Measurements from ENCODE around the gene PIGN. TPM values are rescaled to one million over a fixed set of nuclear protein-coding genes. Genes with fewer than 3 reads are reported as not detected.
"Not testable (repeated sequence)": the region's sequence is repeated elsewhere in the genome, so short reads cannot be mapped to it uniquely, and the experiment has no call there.

The PIGN gene
- total RNA-seq, 3 donors from 2014 or later, result 15.9 to 18.9 (median 17.1) TPM

- DNase-seq (no peak), ATAC-seq (no peak)
- H3K9me3 Mint-ChIP-seq, result no peaks in the 10 kb centered on the region
- H3K36me3 Mint-ChIP-seq (ENCODE audit: insufficient read depth), result peaks cover 4% of the 10 kb centered on the region
- H3K4me1 Mint-ChIP-seq (ENCODE audit: low read depth), result peaks cover 9% of the 10 kb centered on the region
- H3K27me3 Mint-ChIP-seq (ENCODE audit: low read depth), result no peaks in the 10 kb centered on the region
- no peak overlapping the region for H3K4me3 Mint-ChIP-seq
Measured at GRCh38 chr18:62037989-62038778, 148.7 kb downstream of the PIGN start.

- no peaks in the 10 kb centered on the region for H3K27me3 Mint-ChIP-seq (ENCODE audit: low read depth)
- H3K9me3 Mint-ChIP-seq, result no peaks in the 10 kb centered on the region
- DNase-seq (no peak), ATAC-seq (no peak)
- peaks cover 15% of the 10 kb centered on the region for H3K4me1 Mint-ChIP-seq (ENCODE audit: low read depth)
- H3K36me3 Mint-ChIP-seq (ENCODE audit: insufficient read depth), result peaks cover 3% of the 10 kb centered on the region
- H3K4me3 Mint-ChIP-seq, result no peak overlapping the region
Measured at GRCh38 chr18:62037012-62037742, 149.7 kb downstream of the PIGN start.

DNA sequence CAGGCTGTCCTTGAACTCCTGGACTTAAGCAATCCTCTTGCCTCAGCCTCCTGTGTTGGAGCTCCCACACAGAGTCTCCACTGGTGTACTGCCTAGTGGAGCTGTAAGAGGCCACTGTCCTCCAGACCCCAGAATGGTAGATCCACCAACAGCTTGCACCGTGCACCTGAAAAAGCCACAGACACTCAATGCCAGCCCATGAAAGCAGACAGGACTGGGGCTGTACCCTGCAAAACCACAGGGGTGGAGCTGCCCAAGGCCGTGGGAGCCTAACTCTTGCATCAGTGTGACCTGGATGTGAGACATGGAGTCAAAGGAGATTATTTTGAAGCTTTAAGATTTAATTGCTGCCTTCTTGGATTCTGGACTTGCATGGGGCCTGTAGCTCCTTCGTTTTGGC is 152.6 kb downstream of the PIGN start:
- not testable (repeated sequence) for H3K9me3 Mint-ChIP-seq; H3K27me3 Mint-ChIP-seq (ENCODE audit: low read depth); DNase-seq; H3K36me3 Mint-ChIP-seq (ENCODE audit: insufficient read depth); ATAC-seq; H3K4me3 Mint-ChIP-seq
- peaks cover 15% of the 10 kb centered on the region for H3K4me1 Mint-ChIP-seq (ENCODE audit: low read depth)

DNA sequence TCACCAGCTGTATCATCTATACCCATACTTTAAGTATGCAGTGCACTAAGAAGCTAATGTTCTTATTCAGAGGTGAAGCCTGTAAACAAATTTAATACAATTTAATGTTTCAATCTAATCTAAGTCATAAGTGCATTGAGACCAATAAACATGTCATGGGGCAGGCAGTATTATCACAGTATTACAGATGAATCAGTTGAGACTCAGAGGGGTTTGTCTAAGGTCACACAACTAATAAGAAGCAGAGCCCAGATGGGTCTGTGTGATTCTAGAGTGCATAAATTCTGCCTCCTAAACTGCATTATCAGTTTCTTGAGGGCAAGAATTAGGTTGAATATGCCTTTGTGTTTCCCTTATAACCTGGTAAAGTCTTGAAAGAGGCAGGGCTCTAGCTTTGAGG is 153.1 kb downstream of the PIGN start:
- no peak for ATAC-seq
- H3K36me3 Mint-ChIP-seq (ENCODE audit: insufficient read depth), result no peaks in the 10 kb centered on the region
- H3K4me1 Mint-ChIP-seq (ENCODE audit: low read depth), result peaks cover 15% of the 10 kb centered on the region
- no peak overlapping the region for H3K4me3 Mint-ChIP-seq
- no peaks in the 10 kb centered on the region for H3K9me3 Mint-ChIP-seq
- DNase-seq, result no peak
- no peaks in the 10 kb centered on the region for H3K27me3 Mint-ChIP-seq (ENCODE audit: low read depth)

DNA sequence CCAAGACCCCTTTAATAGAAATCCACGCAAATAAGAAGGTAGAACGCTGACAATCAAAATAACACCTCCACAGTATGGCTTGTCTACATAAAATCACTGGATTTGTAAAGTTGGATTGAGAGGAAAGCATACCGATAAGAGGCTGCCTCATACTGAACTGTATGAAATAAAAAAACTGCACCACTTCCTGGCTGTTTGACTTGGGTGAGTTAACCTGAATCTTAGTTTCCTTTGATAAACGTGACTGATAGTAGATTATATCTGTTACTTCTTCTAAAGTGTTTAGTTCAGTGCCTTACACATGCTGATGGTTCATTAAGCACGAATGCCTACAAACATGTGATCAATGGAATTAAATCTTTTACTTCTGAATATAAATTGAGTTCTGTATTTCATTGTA is 153.6 kb downstream of the PIGN start:
- DNase-seq (no peak), ATAC-seq (peak; percentile 65 to 70)
- Mint-ChIP-seq H3K9me3 (no peaks in the 10 kb centered on the region), H3K4me3 (no peak overlapping the region), H3K27me3 (ENCODE audit: low read depth) (no peaks in the 10 kb centered on the region), H3K36me3 (ENCODE audit: insufficient read depth) (no peaks in the 10 kb centered on the region), H3K4me1 (ENCODE audit: low read depth) (peaks cover 15% of the 10 kb centered on the region)

DNA sequence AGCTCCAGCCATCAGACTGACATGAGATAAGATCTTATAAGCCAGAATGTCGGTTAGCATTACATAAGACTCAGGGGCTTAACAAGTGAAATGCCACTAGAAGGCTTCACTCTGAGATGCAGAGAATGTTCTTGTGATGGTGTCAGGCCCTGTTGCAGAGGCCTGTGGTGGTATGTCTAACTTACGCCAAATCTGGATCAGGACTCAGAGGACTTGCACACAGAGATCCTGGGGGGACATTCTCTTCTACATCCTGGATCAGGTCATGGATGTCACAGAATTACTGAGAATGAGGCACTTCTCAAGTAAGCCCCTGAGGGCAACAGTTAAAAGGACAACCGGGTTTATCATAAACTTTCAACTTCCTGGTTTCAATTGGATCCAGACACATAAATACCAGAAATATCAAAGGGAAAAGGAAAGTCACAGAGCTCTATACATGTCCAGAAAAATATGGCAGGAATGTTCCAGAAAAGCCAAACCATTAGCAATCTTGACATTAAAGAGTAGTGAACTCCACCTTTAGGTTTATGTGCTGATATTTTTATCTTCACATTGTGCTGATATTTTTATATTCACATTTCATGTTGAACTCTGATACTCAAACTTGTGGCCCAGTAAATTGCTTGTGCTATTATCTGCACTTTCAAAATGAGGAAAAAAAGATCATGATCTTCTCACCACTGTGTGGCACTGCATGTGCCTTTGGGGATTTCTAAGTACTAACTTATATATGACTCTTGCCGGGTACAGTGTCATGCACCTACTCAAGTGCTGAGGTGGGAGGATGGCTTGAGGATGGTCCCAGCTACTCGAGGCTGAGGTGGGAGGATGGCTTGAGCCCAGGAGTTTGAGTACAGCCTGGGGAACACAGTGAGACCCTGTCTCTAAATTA is 156.5 kb downstream of the PIGN start:
- H3K4me3 Mint-ChIP-seq, result no peak overlapping the region
- ATAC-seq (no peak), DNase-seq (no peak)
- no peaks in the 10 kb centered on the region for H3K9me3 Mint-ChIP-seq
- peaks cover 15% of the 10 kb centered on the region for H3K4me1 Mint-ChIP-seq (ENCODE audit: low read depth)
- H3K27me3 Mint-ChIP-seq (ENCODE audit: low read depth), result no peaks in the 10 kb centered on the region
- no peaks in the 10 kb centered on the region for H3K36me3 Mint-ChIP-seq (ENCODE audit: insufficient read depth)

DNA sequence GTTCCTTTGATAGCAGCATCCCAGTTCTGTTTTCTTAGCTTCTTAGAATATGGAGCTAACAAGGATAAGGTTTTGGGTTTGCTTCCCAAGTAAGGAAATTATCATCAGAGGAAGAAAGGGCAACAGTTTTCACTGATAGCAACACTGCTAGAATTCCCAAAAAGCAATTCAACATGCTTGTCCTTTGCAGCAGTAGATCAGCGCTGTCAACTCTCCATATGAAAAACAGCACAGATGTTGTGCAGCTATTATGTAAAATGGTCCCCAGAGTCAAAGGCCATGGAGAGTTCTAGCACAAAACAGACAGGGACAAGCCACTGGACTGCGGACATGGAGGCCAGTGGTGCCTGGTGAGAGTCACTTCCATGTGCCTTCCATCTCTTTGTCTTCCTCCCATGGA is 158.1 kb downstream of the PIGN start:
- Mint-ChIP-seq H3K9me3 (no peaks in the 10 kb centered on the region), H3K4me1 (ENCODE audit: low read depth) (peaks cover 12% of the 10 kb centered on the region)
- no peak for ATAC-seq

DNA sequence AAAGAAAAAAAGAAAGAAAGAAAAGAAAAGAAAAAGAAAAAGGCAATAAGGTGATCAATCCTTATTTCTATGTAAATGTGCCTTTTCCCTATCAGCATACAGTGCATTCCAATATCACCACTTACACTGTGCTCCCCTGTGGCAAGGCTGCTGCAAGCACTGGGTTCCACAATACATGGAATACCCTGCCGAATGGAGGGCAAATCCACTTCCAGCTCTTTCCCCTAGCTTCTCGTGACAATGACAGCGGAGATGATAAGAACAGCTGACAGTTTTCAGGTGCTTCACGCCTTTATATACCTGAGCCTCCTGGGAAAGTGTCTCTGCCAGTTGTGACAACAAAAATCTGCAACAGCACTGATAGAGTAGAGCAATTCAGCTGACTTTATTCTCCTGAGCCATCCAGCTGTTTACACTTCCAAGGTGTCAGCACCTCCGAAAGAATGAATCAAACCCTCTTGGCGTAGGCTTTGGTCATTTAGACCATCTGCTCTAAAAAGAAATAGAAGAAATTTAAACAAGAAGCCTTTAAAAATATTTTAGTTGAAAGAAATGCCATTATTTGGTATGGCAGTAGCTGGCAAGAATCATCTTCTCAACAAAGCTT is 158.8 kb downstream of the PIGN start:
- Mint-ChIP-seq H3K4me3 (no peak overlapping the region), H3K9me3 (no peaks in the 10 kb centered on the region), H3K4me1 (ENCODE audit: low read depth) (peaks cover 5% of the 10 kb centered on the region), H3K27me3 (ENCODE audit: low read depth) (no peaks in the 10 kb centered on the region), H3K36me3 (ENCODE audit: insufficient read depth) (no peaks in the 10 kb centered on the region)
- ATAC-seq, result no peak
- no peak for DNase-seq

More for the DNA sequence above, 158.1 kb downstream of the PIGN start:
- H3K27me3 Mint-ChIP-seq (ENCODE audit: low read depth), result no peaks in the 10 kb centered on the region
- DNase-seq, result no peak
- no peak overlapping the region for H3K4me3 Mint-ChIP-seq
- H3K36me3 Mint-ChIP-seq (ENCODE audit: insufficient read depth), result no peaks in the 10 kb centered on the region

- Mint-ChIP-seq H3K4me3 (no peak overlapping the region), H3K4me1 (ENCODE audit: low read depth) (no peaks in the 10 kb centered on the region), H3K9me3 (no peaks in the 10 kb centered on the region), H3K27me3 (ENCODE audit: low read depth) (no peaks in the 10 kb centered on the region), H3K36me3 (ENCODE audit: insufficient read depth) (no peaks in the 10 kb centered on the region)
- ATAC-seq, result no peak
- DNase-seq, result no peak
Measured at GRCh38 chr18:62026586-62026985, 160.3 kb downstream of the PIGN start.

DNA sequence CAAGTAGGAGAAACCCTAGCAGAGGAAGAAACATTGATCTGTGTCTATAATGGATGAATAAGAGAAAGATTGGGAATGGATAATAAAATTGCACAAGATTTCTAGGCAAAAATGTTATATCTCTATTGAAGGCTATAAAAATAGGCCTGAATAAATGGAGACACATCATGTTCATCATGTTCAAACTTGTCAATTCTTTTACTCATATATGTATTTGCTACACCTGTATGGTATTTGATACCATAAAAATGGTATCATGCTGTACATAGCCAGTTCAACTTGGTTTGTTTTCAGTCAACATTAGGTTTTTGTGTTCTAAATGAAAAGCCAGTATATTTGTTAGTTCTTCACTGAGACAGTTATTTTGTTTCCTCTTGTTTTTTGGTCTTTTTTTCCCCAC is 161.9 kb downstream of the PIGN start:
- no peak for DNase-seq
- Mint-ChIP-seq H3K27me3 (ENCODE audit: low read depth) (no peaks in the 10 kb centered on the region), H3K4me1 (ENCODE audit: low read depth) (no peaks in the 10 kb centered on the region), H3K36me3 (ENCODE audit: insufficient read depth) (no peaks in the 10 kb centered on the region), H3K9me3 (no peaks in the 10 kb centered on the region), H3K4me3 (no peak overlapping the region)
- ATAC-seq, result no peak

DNA sequence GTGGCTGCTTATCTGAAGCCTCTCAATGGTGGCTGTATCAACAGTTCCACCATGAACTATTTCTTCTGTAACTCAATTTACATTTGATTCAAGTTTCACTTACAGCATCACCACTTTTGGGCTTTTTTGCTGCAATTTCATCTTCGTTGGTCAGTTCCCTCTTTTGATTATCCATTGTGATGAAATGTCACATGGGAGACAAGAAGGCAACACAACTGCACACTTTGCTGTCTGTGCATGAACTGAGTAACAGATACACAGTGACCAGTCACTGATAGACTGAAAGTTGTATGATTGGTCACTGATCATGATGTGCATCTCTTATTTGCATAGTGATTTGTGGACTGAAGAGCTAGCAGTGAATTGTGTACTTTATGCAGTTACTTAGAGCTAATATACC is 163.3 kb downstream of the PIGN start:
- no peak for ATAC-seq
- Mint-ChIP-seq H3K27me3 (ENCODE audit: low read depth) (no peaks in the 10 kb centered on the region), H3K4me1 (ENCODE audit: low read depth) (no peaks in the 10 kb centered on the region), H3K4me3 (no peak overlapping the region), H3K36me3 (ENCODE audit: insufficient read depth) (no peaks in the 10 kb centered on the region), H3K9me3 (no peaks in the 10 kb centered on the region)
- DNase-seq, result no peak

DNA sequence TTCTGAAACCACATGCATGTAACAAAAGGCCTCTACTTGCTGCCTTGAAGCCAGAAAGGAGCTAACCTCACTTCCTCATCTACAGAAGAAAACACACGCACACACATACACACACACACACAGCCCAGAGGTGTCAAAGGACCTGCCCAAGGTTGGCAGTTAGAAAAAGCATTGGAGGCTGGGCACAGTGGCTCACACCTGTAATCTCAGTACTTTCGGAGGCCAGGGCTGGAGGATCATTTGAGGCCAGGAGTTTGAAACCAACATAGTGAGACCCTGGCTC is 168.2 kb downstream of the PIGN start:
- no peak for DNase-seq
- no peaks in the 10 kb centered on the region for H3K4me1 Mint-ChIP-seq (ENCODE audit: low read depth)
- no peaks in the 10 kb centered on the region for H3K27me3 Mint-ChIP-seq (ENCODE audit: low read depth)
- ATAC-seq, result no peak
- no peaks in the 10 kb centered on the region for H3K36me3 Mint-ChIP-seq (ENCODE audit: insufficient read depth)
- H3K9me3 Mint-ChIP-seq, result no peaks in the 10 kb centered on the region
- no peak overlapping the region for H3K4me3 Mint-ChIP-seq

- Mint-ChIP-seq H3K4me3 (no peak overlapping the region), H3K4me1 (ENCODE audit: low read depth) (no peaks in the 10 kb centered on the region), H3K27me3 (ENCODE audit: low read depth) (no peaks in the 10 kb centered on the region), H3K36me3 (ENCODE audit: insufficient read depth) (no peaks in the 10 kb centered on the region), H3K9me3 (no peaks in the 10 kb centered on the region)
- no peak for ATAC-seq
- no peak for DNase-seq
Measured at GRCh38 chr18:62018034-62018758, 168.7 kb downstream of the PIGN start.

DNA sequence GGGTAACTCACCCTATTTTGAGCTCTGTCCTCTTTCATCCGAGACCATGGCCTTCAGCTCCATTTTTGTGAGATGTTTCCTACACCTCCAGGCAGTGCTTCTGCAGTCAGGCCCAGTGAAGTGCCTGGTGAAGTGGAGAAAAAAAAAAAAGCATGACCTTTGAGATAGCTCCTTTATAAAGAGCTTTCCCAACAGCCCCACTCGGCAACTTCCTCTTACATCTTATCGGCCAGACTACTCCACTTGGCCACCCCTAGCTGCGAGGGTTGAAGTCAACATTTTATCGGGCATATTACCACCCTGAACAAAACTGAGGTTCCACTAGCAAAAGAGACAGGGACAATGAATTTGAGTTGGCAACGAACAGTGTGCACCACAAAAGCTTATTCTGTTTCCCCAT is 169.2 kb downstream of the PIGN start:
- DNase-seq (no peak), ATAC-seq (no peak)
- no peaks in the 10 kb centered on the region for H3K9me3 Mint-ChIP-seq
- no peaks in the 10 kb centered on the region for H3K36me3 Mint-ChIP-seq (ENCODE audit: insufficient read depth)
- no peaks in the 10 kb centered on the region for H3K4me1 Mint-ChIP-seq (ENCODE audit: low read depth)
- no peak overlapping the region for H3K4me3 Mint-ChIP-seq
- no peaks in the 10 kb centered on the region for H3K27me3 Mint-ChIP-seq (ENCODE audit: low read depth)
